Loucy (cell line): ENCODE results near the gene OR2T12.

Source experiments
- CTCF ChIP-seq: fragments of 200-600 bp; sonication (generic); conservative IDR thresholded peaks from 2 replicates; pipeline ENCODE4 v1.5.1; 2014; ENCODE audit warnings: mild to moderate bottlenecking, antibody characterized with exemption, low read length
- EZH2phosphoT487 ChIP-seq: fragments of 200-600 bp; IDR thresholded peaks from 2 replicates; pipeline ENCODE4 v1.6.1; 2018; ENCODE audit warnings: antibody characterized with exemption, mild to moderate bottlenecking, moderate library complexity, borderline replicate concordance

- TF ChIP-seq CTCF = no peak
- TF ChIP-seq EZH2phosphoT487 = no peak
These were observed 40.2 kb upstream of the OR2T12 start for GRCh38 chr1:248343451-248343850.
